K562 (cell line): Measurements from ENCODE around the gene SLC35G6. TPM values are rescaled to one million over a fixed set of nuclear protein-coding genes. Genes with fewer than 3 reads are reported as not detected.

Source experiments
- FOXO4 ChIP-seq: fragments of 450-650 bp; formaldehyde crosslinking; IDR thresholded peaks from 2 replicates; pipeline ENCODE4 v1.4.0; 2020; ENCODE audit warnings: mild to moderate bottlenecking, moderate library complexity
- HMG20A ChIP-seq: fragments of 450-650 bp; formaldehyde crosslinking; conservative IDR thresholded peaks from 2 replicates; pipeline ENCODE4 v1.4.0; 2020; ENCODE audit warnings: mild to moderate bottlenecking, mixed read lengths
- PATZ1 ChIP-seq: fragments of 250-450 bp; sonication (Bioruptor Pico); IDR thresholded peaks from 2 replicates; pipeline ENCODE4 v1.5.0; 2020; ENCODE audit warnings: mild to moderate bottlenecking, borderline replicate concordance
- SMAD4 ChIP-seq: fragments of 250-450 bp; sonication (Bioruptor Pico); conservative IDR thresholded peaks from 2 replicates; pipeline ENCODE4 v1.8.0; 2021; ENCODE audit warnings: inconsistent platforms, mild to moderate bottlenecking, moderate library complexity
- STAT6 ChIP-seq: sonication (generic); formaldehyde crosslinking; IDR thresholded peaks from 2 replicates; pipeline ENCODE4 v1.8.1; 2023; ENCODE audit warnings: mild to moderate bottlenecking, missing genetic modification reagents
- ZBTB40 ChIP-seq, 2 experiments: fragments of 450-650 bp in 1 of 2; sonication (generic) in 1 of 2; formaldehyde crosslinking in 1 of 2; IDR thresholded peaks; 2 replicates each; pipeline versions ENCODE4 v1.7.1 to v1.9.0; 2016 to 2022; ENCODE audit warnings: inconsistent platforms in 1 of 2, mild to moderate bottlenecking in 1 of 2, missing genetic modification reagents in 1 of 2
- polyA plus RNA-seq, 8 experiments: library from polyadenylated mRNA; depleted of rRNA in 4 of 8; stranded (reverse) in 5 of 8; unstranded in 3 of 8; fragments of >200 nt; fragmentation: Nextera tagmentation in 2 of 8; fragmentation: Illumina TruSeq in 1 of 8; extraction: Ambion mirVana in 2 of 8; extraction: Trizol in 1 of 8; gene quantifications; 2 replicates each; pipeline versions ENCODE4 v1.2.1 to v1.2.3, GENCODE V29; 2011 to 2014; ENCODE audit warnings: inconsistent platforms in 1 of 8, missing spikeins in 1 of 8
- total RNA-seq, 7 experiments: library from RNA; depleted of rRNA in 6 of 7; stranded (reverse); fragments of >200 nt in 6 of 7; fragmentation: Illumina TruSeq in 2 of 7; extraction: Trizol in 2 of 7; gene quantifications; 2 replicates each; pipeline versions ENCODE4 v1.2.1 to v1.2.3, GENCODE V29; 2011 to 2021; ENCODE audit warnings: low replicate concordance in 1 of 7

The SLC35G6 gene
- total and polyA plus RNA-seq, 9 of the 15 experiments (the other 6 are each of a cell fraction or from before 2014, with no cell fraction given): not detected

- TF ChIP-seq ZBTB40 (IDR thresholded peaks at IDR 0.05) (0 out of 2 replicates have a peak, but pooled peaks have one; percentile 23), ZBTB40 (CRISPR knock-in tag; IDR thresholded peaks at IDR 0.05) (no peak), STAT6 (CRISPR knock-in tag) (no peak), HMG20A (CRISPR knock-in tag) (no peak), SMAD4 (CRISPR knock-in tag) (no peak), PATZ1 (CRISPR knock-in tag) (no peak), FOXO4 (CRISPR knock-in tag) (no peak)
Measured at GRCh38 chr17:7479213-7480088, 1.8 kb upstream of the SLC35G6 start, which contains the start of gene ZBTB4 (continued).
